Motor neuron (in vitro differentiated cells): ENCODE data around the gene C10orf90. TPM values are rescaled to one million over a fixed set of nuclear protein-coding genes. Genes with fewer than 3 reads are reported as not detected.

Experiments
- total RNA-seq, 8 experiments: library from RNA; unstranded; fragments of 300-600 nt; gene quantifications; 2 replicates each; pipeline versions ENCODE4 v1.2.3 to v1.2.4, GENCODE V29; 2022

The C10orf90 gene
- total RNA-seq, 8 experiments from 2014 or later = 0.05 to 0.36 (median 0.23) TPM

Other genes starting within 250 kb of the C10orf90 start
- gene DOCK1, start 234.7 kb upstream of the C10orf90 start, total RNA-seq = 10 to 100 TPM in 7 of 8 experiments, 1 to 10 TPM in 1; 8.8 to 85.4 (median 23.0) TPM